ENCODE data around the gene ZNF423.

- TF ChIP-seq CTCF (IDR thresholded peaks at IDR 0.05) (no peak), POLR2A (IDR thresholded peaks at IDR 0.05) (no peak)
These were observed 3.6 kb downstream of the ZNF423 start for GRCh38 chr16:49852279-49852678.

Data from lower leg skin (tissue), 3 donors.